ENCODE data around the gene AGAP2.
"Not testable (repeated sequence)": the region's sequence is repeated elsewhere in the genome, so short reads cannot be mapped to it uniquely, and the experiment has no call there.

AGAP2 gene

GRCh38 chr12:57724936-57725740, 13.4 kb downstream of the AGAP2 start:
- TF ChIP-seq POLR2AphosphoS5 (IDR thresholded peaks at IDR 0.05; ENCODE audit: low read depth, low read length) (0 out of 2 replicates have a peak, but pooled peaks have one; percentile 31), TAF1 (IDR thresholded peaks at IDR 0.05; ENCODE audit: borderline replicate concordance, low read depth, low read length) (no peak)
- DNase-seq (ENCODE audit: insufficient read length) (no peak), FAIRE-seq (no peak)

GRCh38 chr12:57724003-57724935, 14.3 kb downstream of the AGAP2 start:
- DNase-seq (ENCODE audit: insufficient read length) (no peak), FAIRE-seq (no peak)
- TF ChIP-seq POLR2AphosphoS5 (IDR thresholded peaks at IDR 0.05; ENCODE audit: low read depth, low read length) (no peak), TAF1 (IDR thresholded peaks at IDR 0.05; ENCODE audit: borderline replicate concordance, low read depth, low read length) (no peak), POLR2A (IDR thresholded peaks at IDR 0.05; ENCODE audit: low read depth, low read length) (no peak)

- no peak for FAIRE-seq
- no peak for DNase-seq (ENCODE audit: insufficient read length)
- TF ChIP-seq POLR2AphosphoS5 (IDR thresholded peaks at IDR 0.05; ENCODE audit: low read depth, low read length) = no peak
- no peak for TF ChIP-seq TAF1 (IDR thresholded peaks at IDR 0.05; ENCODE audit: borderline replicate concordance, low read depth, low read length)
- no peak for TF ChIP-seq POLR2A (IDR thresholded peaks at IDR 0.05; ENCODE audit: low read depth, low read length)
Observed at GRCh38 chr12:57723630-57723962, 14.9 kb downstream of the AGAP2 start.

GRCh38 chr12:57722716-57723629, 15.6 kb downstream of the AGAP2 start:
- FAIRE-seq (no peak), DNase-seq (ENCODE audit: insufficient read length) (no peak)
- TF ChIP-seq POLR2AphosphoS5 (IDR thresholded peaks at IDR 0.05; ENCODE audit: low read depth, low read length) = no peak
- no peak for TF ChIP-seq TAF1 (IDR thresholded peaks at IDR 0.05; ENCODE audit: borderline replicate concordance, low read depth, low read length)
- TF ChIP-seq POLR2A (IDR thresholded peaks at IDR 0.05; ENCODE audit: low read depth, low read length) = peak; percentile 47; the same call in 1 of the 2 replicates

GRCh38 chr12:57721846-57722608, 16.5 kb downstream of the AGAP2 start:
- not testable (repeated sequence) for FAIRE-seq; DNase-seq (ENCODE audit: insufficient read length)

GRCh38 chr12:57720606-57721595, 17.6 kb downstream of the AGAP2 start:
- FAIRE-seq = no peak
- no peak for DNase-seq (ENCODE audit: insufficient read length)
- TF ChIP-seq POLR2A (IDR thresholded peaks at IDR 0.05; ENCODE audit: low read depth, low read length) (no peak), TAF1 (IDR thresholded peaks at IDR 0.05; ENCODE audit: borderline replicate concordance, low read depth, low read length) (no peak), POLR2AphosphoS5 (IDR thresholded peaks at IDR 0.05; ENCODE audit: low read depth, low read length) (no peak)

- FAIRE-seq (no peak), DNase-seq (ENCODE audit: insufficient read length) (no peak)
- TF ChIP-seq POLR2AphosphoS5 (IDR thresholded peaks at IDR 0.05; ENCODE audit: low read depth, low read length) (no peak), TAF1 (IDR thresholded peaks at IDR 0.05; ENCODE audit: borderline replicate concordance, low read depth, low read length) (no peak), POLR2A (IDR thresholded peaks at IDR 0.05; ENCODE audit: low read depth, low read length) (no peak)
Observed at GRCh38 chr12:57719777-57720605, 18.6 kb downstream of the AGAP2 start.

- no peak for DNase-seq (ENCODE audit: insufficient read length)
- FAIRE-seq = no peak
- TF ChIP-seq TAF1 (IDR thresholded peaks at IDR 0.05; ENCODE audit: borderline replicate concordance, low read depth, low read length) (no peak), POLR2A (IDR thresholded peaks at IDR 0.05; ENCODE audit: low read depth, low read length) (no peak), POLR2AphosphoS5 (IDR thresholded peaks at IDR 0.05; ENCODE audit: low read depth, low read length) (no peak)
Observed at GRCh38 chr12:57718641-57719528, 19.7 kb downstream of the AGAP2 start.

Measured in GM12892 (cell line).